ENCODE results near the gene PNPT1. TPM values are rescaled to one million over a fixed set of nuclear protein-coding genes. Genes with fewer than 3 reads are reported as not detected.

Gene PNPT1
- total and polyA plus RNA-seq, 10 of the 15 experiments (the other 5 are each of a cell fraction or from before 2014, with no cell fraction given), result 34.2 to 67.7 (median 43.3) TPM

- ChIA-PET RAD21 (ENCODE audit: unreplicated experiment) (no interaction called here), POLR2A (interaction anchor here (0.5 kb wide), 1 partner anchor 1583 kb away, joined by 3 read pairs; no protein-coding TSS in a partner anchor), SMC1A (ENCODE audit: uncharacterized antibody, unreplicated experiment) (no interaction called here), CTCF (interaction anchor here (0.6 kb wide), 1 partner anchor 1073 kb away, joined by 3 read pairs; no protein-coding TSS in a partner anchor)
- FAIRE-seq (no peak), DNase-seq (ENCODE audit: low read depth, low spot score) (no peak), ATAC-seq (no peak)
- no peaks in the 10 kb centered on the region for H3K36me3 ChIP-seq (ENCODE audit: control insufficient read depth in 2 of 2, insufficient read depth in 2 of 2, low read length in 1 of 2)
- H3K4me3 ChIP-seq, result no peak overlapping the region
- in situ Hi-C loops (cut with MboI), result loop anchor here (5.0 to 25.0 kb wide), 2 partner anchors 50 to 1800 kb away; no protein-coding TSS in a partner anchor
- H2AFZ ChIP-seq (ENCODE audit: control insufficient read depth, low read depth, low read length), result no peak overlapping the region
- H3K4me2 ChIP-seq (ENCODE audit: control insufficient read depth, insufficient read depth), result no peak overlapping the region
- no peak overlapping the region for H3K9ac ChIP-seq (ENCODE audit: control insufficient read depth, insufficient read depth, low read length)
- H3K9me3 ChIP-seq (replicated peaks; ENCODE audit: control insufficient read depth, insufficient read depth, low read length), result no peaks in the 10 kb centered on the region
- BruUV-seq (replicated peaks), result no TSS peak
- H4K20me1 ChIP-seq (ENCODE audit: control insufficient read depth, insufficient read depth), result no peaks in the 10 kb centered on the region
- H3K27ac ChIP-seq (ENCODE audit: control insufficient read depth, insufficient read depth), result no peak overlapping the region
- no peaks in the 10 kb centered on the region; a peak in 2 of 4 replicates for H3K27me3 ChIP-seq (replicated peaks in 1 of 2; ENCODE audit: control insufficient read depth in 2 of 2, insufficient read depth in 2 of 2, low read length in 1 of 2)
- 38% methylated on average over 6 of the region's 6 CpGs for WGBS (ENCODE audit: insufficient coverage, insufficient replicate concordance, low lambda C conversion rate, missing lambda C conversion rate)
- no peak for TF ChIP-seq RELA (IDR thresholded peaks at IDR 0.05; ENCODE audit: borderline replicate concordance, partially characterized antibody)
- TF ChIP-seq ETV6 (conservative IDR thresholded peaks at IDR 0.05 in 1 of 2, IDR thresholded peaks at IDR 0.05 in 1 of 2; ENCODE audit: borderline replicate concordance in 1 of 2, low read depth in 1 of 2), result no peak
- no peak for TF ChIP-seq BCLAF1 (IDR thresholded peaks at IDR 0.05)
- TF ChIP-seq BHLHE40 (IDR thresholded peaks at IDR 0.05; ENCODE audit: borderline replicate concordance in 1 of 2, low read depth in 2 of 2, low read length in 1 of 2), result no peak
- TF ChIP-seq TCF12 (IDR thresholded peaks at IDR 0.05; ENCODE audit: low read depth, low read length), result no peak
- no peak for TF ChIP-seq POLR2A (IDR thresholded peaks at IDR 0.05; ENCODE audit: low read depth, low read length)
- no peaks in the 10 kb centered on the region for H3K4me1 ChIP-seq (ENCODE audit: control insufficient read depth, insufficient read depth, low read length)
- intact Hi-C loops (cut with micrococcal nuclease; ENCODE audit: unreplicated experiment), result no loop called here
- no peaks in the 10 kb centered on the region for H3K79me2 ChIP-seq (ENCODE audit: control insufficient read depth, insufficient read depth, low read length)
These were observed 18.9 kb upstream of the PNPT1 start for GRCh38 chr2:55712477-55713060.
